Fibroblast of lung (primary cell): ENCODE results near the gene PCDHGA1.
"Not testable (repeated sequence)": the region's sequence is repeated elsewhere in the genome, so short reads cannot be mapped to it uniquely, and the experiment has no call there.

ENCODE experiments used
- CTCF ChIP-seq, 2 donors: IDR thresholded peaks in 1 of 2; conservative IDR thresholded peaks in 1 of 2; 1 replicate in 1 of 2; 2 replicates in 1 of 2; pipeline ENCODE4 v1.5.1; 2011 to 2012; ENCODE audit warnings: low read length in 2 of 2, control low read depth in 1 of 2, inconsistent platforms in 1 of 2, low read depth in 1 of 2, mild to moderate bottlenecking in 1 of 2
- EZH2 ChIP-seq: IDR thresholded peaks from 2 replicates; pipeline ENCODE4 v1.5.1; 2012; ENCODE audit warnings: low read length, control low read depth, mild to moderate bottlenecking; ENCODE audit errors: missing control alignments

GRCh38 chr5:141417494-141418172, 87.3 kb downstream of the PCDHGA1 start, which contains the start of gene PCDHGB7:
- TF ChIP-seq CTCF (conservative IDR thresholded peaks at IDR 0.05 in 1 of 2, IDR thresholded peaks at IDR 0.05 in 1 of 2; ENCODE audit: low read depth in 1 of 2, low read length in 2 of 2): peak; percentile 79
- TF ChIP-seq EZH2: not testable (repeated sequence)
